Right atrium auricular region (tissue), 2 donors: ENCODE data around the gene PACS1. TPM values are rescaled to one million over a fixed set of nuclear protein-coding genes. Genes with fewer than 3 reads are reported as not detected.
"Not testable (repeated sequence)": the region's sequence is repeated elsewhere in the genome, so short reads cannot be mapped to it uniquely, and the experiment has no call there.

ENCODE experiments used
- DNase-seq: peaks from one replicate; pipeline ENCODE4 v3.0.0-alpha.2; 2019; ENCODE audit warnings: low spot score
- H3K27ac ChIP-seq, 2 donors: fragments of 200-600 bp; sonication (generic); 1 replicate in 1 of 2; 2 replicates in 1 of 2; pipeline ENCODE4 v1.5.1; 2016 to 2019
- H3K27me3 ChIP-seq, 2 donors: fragments of 200-600 bp; sonication (generic); one replicate each; pipeline versions ENCODE4 v1.5.1 to v1.6.0; 2017 to 2019
- H3K36me3 ChIP-seq: fragments of 200-600 bp; sonication (generic); one replicate; pipeline ENCODE4 v1.5.1; 2016
- H3K4me1 ChIP-seq, 2 donors: fragments of 200-600 bp; sonication (generic); one replicate each; pipeline versions ENCODE4 v1.5.1 to v1.6.0; 2017 to 2019
- H3K4me3 ChIP-seq, 2 donors: fragments of 200-600 bp; sonication (generic); 1 replicate in 1 of 2; 2 replicates in 1 of 2; pipeline ENCODE4 v1.5.1; 2017 to 2019; ENCODE audit warnings: mild to moderate bottlenecking in 1 of 2, moderate library complexity in 1 of 2
- H3K9me3 ChIP-seq, 2 donors: fragments of 200-600 bp; sonication (generic); one replicate each; pipeline ENCODE4 v1.5.1; 2019
- CTCF ChIP-seq, 2 donors: fragments of 200-600 bp; sonication (generic); IDR thresholded peaks; one replicate each; pipeline ENCODE4 v1.5.1; 2019; ENCODE audit warnings: antibody characterized with exemption in 2 of 2
- total RNA-seq, 2 donors: library from RNA; depleted of rRNA; stranded (reverse); fragments of >200 nt; gene quantifications; one replicate each; pipeline ENCODE4 v1.1.0, GENCODE V29; 2016

PACS1 gene
- total RNA-seq, 2 donors from 2014 or later, result 47.7 to 88.9 TPM

GRCh38 chr11:66248903-66249302 is 178.8 kb downstream of the PACS1 start:
- Histone ChIP-seq H3K27ac (no peak overlapping the region), H3K27me3 (no peaks in the 10 kb centered on the region), H3K4me3 (no peak overlapping the region), H3K9me3 (no peaks in the 10 kb centered on the region), H3K4me1 (peaks cover 0 to 12% of the 10 kb centered on the region in 2 donors), H3K36me3 (peaks cover 16% of the 10 kb centered on the region)
- no peak for DNase-seq
- TF ChIP-seq CTCF (IDR thresholded peaks at IDR 0.05), result no peak

- H3K4me1 ChIP-seq, result peaks cover 0 to 20% of the 10 kb centered on the region in 2 donors
- no peak overlapping the region for H3K4me3 ChIP-seq
- DNase-seq, result no peak
- no peaks in the 10 kb centered on the region for H3K9me3 ChIP-seq
- H3K27ac ChIP-seq, result no peak overlapping the region
- peaks cover 6% of the 10 kb centered on the region for H3K36me3 ChIP-seq
- no peak for TF ChIP-seq CTCF (IDR thresholded peaks at IDR 0.05)
- no peaks in the 10 kb centered on the region for H3K27me3 ChIP-seq
Measured at GRCh38 chr11:66251809-66252208, 181.7 kb downstream of the PACS1 start.

GRCh38 chr11:66253081-66253480 is 183.0 kb downstream of the PACS1 start:
- not testable (repeated sequence) for H3K4me3 ChIP-seq, H3K27ac ChIP-seq, H3K27me3 ChIP-seq, H3K9me3 ChIP-seq, H3K36me3 ChIP-seq, DNase-seq
- H3K4me1 ChIP-seq, result peaks cover 0 to 25% of the 10 kb centered on the region in 2 donors

GRCh38 chr11:66258473-66258893 is 188.4 kb downstream of the PACS1 start:
- Histone ChIP-seq H3K4me3 (peak overlapping the region; percentile 90 to 100), H3K36me3 (peaks cover 25% of the 10 kb centered on the region), H3K9me3 (no peaks in the 10 kb centered on the region), H3K4me1 (peaks cover 0 to 29% of the 10 kb centered on the region in 2 donors), H3K27ac (peak overlapping the region; percentile 83 to 87), H3K27me3 (no peaks in the 10 kb centered on the region)
- peak in 1 of 2 donors; percentile 16 for TF ChIP-seq CTCF (IDR thresholded peaks at IDR 0.05)
- no peak for DNase-seq

- no peak for DNase-seq
- H3K9me3 ChIP-seq, result no peaks in the 10 kb centered on the region
- no peak overlapping the region for H3K27ac ChIP-seq
- no peak for TF ChIP-seq CTCF (IDR thresholded peaks at IDR 0.05)
- H3K4me1 ChIP-seq, result peaks cover 0 to 26% of the 10 kb centered on the region in 2 donors
- H3K27me3 ChIP-seq, result no peaks in the 10 kb centered on the region
- no peak overlapping the region for H3K4me3 ChIP-seq
- peaks cover 25% of the 10 kb centered on the region for H3K36me3 ChIP-seq
Measured at GRCh38 chr11:66259225-66259624, 189.2 kb downstream of the PACS1 start.

- no peaks in the 10 kb centered on the region for H3K9me3 ChIP-seq
- DNase-seq, result no peak
- peaks cover 0 to 26% of the 10 kb centered on the region in 2 donors for H3K4me1 ChIP-seq
- H3K27me3 ChIP-seq, result no peaks in the 10 kb centered on the region
- peaks cover 25% of the 10 kb centered on the region for H3K36me3 ChIP-seq
- H3K4me3 ChIP-seq, result no peak overlapping the region
- no peak for TF ChIP-seq CTCF (IDR thresholded peaks at IDR 0.05)
- no peak overlapping the region for H3K27ac ChIP-seq
Measured at GRCh38 chr11:66259956-66260355, 189.9 kb downstream of the PACS1 start.
